ENCODE measurements around the gene IVNS1ABP. TPM values are rescaled to one million over a fixed set of nuclear protein-coding genes. Genes with fewer than 3 reads are reported as not detected.

IVNS1ABP gene
- total RNA-seq, 4 donors from 2014 or later: 20.8 to 39.4 (median 32.8) TPM

DNA sequence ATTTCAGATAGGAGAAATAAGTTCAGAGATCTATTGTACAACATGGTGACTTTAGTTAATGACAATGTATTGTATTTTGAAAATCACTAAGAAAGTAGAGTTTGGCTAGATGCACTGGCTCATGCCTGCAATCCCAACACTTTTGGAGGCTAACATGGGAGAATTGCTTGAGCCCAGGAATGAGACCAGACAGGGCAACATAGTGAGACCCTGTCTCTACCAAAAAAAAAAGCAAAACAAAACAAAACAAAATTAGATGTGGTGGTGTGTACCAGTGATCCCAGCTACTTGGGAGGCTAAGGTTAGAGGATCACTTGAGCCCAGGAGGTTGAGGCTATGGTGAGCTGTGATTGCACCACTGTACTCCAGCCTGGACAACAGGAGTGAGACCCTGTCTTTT, 27.2 kb downstream of the IVNS1ABP start:
- Histone ChIP-seq H3K4me3 (no peak overlapping the region), H3K4me1 (peaks cover 0 to 21% (median 0%) of the 10 kb centered on the region in 3 donors), H3K9me3 (no peaks in the 10 kb centered on the region), H3K36me3 (no peaks in the 10 kb centered on the region), H3K27me3 (no peaks in the 10 kb centered on the region), H3K27ac (no peak overlapping the region)
- TF ChIP-seq EP300 (IDR thresholded peaks at IDR 0.05): no peak
- no peak for TF ChIP-seq POLR2A (IDR thresholded peaks at IDR 0.05)
- TF ChIP-seq POLR2AphosphoS5 (IDR thresholded peaks at IDR 0.05): no peak
- TF ChIP-seq, protein P1, sequence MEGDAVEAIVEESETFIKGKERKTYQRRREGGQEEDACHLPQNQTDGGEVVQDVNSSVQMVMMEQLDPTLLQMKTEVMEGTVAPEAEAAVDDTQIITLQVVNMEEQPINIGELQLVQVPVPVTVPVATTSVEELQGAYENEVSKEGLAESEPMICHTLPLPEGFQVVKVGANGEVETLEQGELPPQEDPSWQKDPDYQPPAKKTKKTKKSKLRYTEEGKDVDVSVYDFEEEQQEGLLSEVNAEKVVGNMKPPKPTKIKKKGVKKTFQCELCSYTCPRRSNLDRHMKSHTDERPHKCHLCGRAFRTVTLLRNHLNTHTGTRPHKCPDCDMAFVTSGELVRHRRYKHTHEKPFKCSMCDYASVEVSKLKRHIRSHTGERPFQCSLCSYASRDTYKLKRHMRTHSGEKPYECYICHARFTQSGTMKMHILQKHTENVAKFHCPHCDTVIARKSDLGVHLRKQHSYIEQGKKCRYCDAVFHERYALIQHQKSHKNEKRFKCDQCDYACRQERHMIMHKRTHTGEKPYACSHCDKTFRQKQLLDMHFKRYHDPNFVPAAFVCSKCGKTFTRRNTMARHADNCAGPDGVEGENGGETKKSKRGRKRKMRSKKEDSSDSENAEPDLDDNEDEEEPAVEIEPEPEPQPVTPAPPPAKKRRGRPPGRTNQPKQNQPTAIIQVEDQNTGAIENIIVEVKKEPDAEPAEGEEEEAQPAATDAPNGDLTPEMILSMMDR (IDR thresholded peaks at IDR 0.05): no peak
- ATAC-seq: no peak

DNA sequence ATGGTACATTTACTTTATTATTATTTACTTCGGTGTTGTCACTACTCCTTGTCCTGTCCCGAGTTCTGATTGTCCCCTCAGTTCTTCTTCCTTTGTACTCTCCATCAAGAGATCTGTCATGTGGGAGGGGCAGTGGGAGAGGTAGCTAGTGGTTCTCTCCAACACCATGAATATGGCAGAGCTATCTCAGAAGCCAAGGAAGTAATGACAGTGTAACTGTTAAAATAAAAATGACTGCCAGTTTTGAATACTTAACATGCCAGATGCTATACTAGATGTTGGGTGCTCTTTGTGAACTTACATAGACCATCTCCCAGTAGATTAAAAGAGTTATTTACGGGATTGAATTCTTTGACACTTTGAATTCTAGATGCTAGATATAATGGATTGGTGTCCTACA, 28.6 kb downstream of the IVNS1ABP start:
- no peak for ATAC-seq
- Histone ChIP-seq H3K4me1 (peaks cover 0 to 20% (median 0%) of the 10 kb centered on the region in 3 donors), H3K27ac (no peak overlapping the region), H3K36me3 (no peaks in the 10 kb centered on the region), H3K9me3 (no peaks in the 10 kb centered on the region), H3K27me3 (no peaks in the 10 kb centered on the region), H3K4me3 (no peak overlapping the region)
- 89 to 100% methylated on average over 3 of the region's 3 CpGs for WGBS, 2 donors (ENCODE audit: low coverage in 1 of 2)
- TF ChIP-seq EP300 (IDR thresholded peaks at IDR 0.05) (no peak), POLR2A (IDR thresholded peaks at IDR 0.05) (no peak), POLR2AphosphoS5 (IDR thresholded peaks at IDR 0.05) (no peak)
- TF ChIP-seq, protein P1 (IDR thresholded peaks at IDR 0.05): no peak

DNA sequence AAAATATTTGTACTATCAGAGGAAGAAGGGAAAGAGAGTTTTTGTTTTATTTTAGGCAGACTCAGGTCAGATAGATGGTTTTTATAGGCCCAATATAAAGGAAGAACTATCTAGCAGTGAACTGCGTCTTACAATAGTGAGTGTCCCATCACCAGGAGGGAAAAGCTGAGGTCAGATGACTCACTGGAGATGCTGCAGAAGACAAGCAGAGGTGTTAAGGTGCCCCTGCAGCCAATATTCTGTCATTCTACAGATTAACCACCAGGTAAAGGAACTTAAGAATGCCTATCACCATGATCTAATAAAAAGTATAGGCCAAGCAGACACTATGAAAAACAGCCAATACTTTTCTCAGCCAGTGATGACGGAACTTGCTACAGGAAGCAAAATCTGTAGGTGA, 29.6 kb downstream of the IVNS1ABP start:
- H3K36me3 ChIP-seq: no peaks in the 10 kb centered on the region
- H3K4me1 ChIP-seq: peaks cover 0 to 10% (median 0%) of the 10 kb centered on the region in 3 donors
- no peaks in the 10 kb centered on the region for H3K27me3 ChIP-seq
- H3K27ac ChIP-seq: no peak overlapping the region
- no peak for ATAC-seq
- H3K9me3 ChIP-seq: no peaks in the 10 kb centered on the region
- WGBS, 2 donors (ENCODE audit: low coverage in 1 of 2): 86 to 95% methylated on average over 2 of the region's 2 CpGs
- no peak overlapping the region for H3K4me3 ChIP-seq
- TF ChIP-seq POLR2AphosphoS5 (IDR thresholded peaks at IDR 0.05): no peak
- TF ChIP-seq POLR2A (IDR thresholded peaks at IDR 0.05): no peak
- TF ChIP-seq, protein P1 (IDR thresholded peaks at IDR 0.05): no peak
- no peak for TF ChIP-seq EP300 (IDR thresholded peaks at IDR 0.05)

DNA sequence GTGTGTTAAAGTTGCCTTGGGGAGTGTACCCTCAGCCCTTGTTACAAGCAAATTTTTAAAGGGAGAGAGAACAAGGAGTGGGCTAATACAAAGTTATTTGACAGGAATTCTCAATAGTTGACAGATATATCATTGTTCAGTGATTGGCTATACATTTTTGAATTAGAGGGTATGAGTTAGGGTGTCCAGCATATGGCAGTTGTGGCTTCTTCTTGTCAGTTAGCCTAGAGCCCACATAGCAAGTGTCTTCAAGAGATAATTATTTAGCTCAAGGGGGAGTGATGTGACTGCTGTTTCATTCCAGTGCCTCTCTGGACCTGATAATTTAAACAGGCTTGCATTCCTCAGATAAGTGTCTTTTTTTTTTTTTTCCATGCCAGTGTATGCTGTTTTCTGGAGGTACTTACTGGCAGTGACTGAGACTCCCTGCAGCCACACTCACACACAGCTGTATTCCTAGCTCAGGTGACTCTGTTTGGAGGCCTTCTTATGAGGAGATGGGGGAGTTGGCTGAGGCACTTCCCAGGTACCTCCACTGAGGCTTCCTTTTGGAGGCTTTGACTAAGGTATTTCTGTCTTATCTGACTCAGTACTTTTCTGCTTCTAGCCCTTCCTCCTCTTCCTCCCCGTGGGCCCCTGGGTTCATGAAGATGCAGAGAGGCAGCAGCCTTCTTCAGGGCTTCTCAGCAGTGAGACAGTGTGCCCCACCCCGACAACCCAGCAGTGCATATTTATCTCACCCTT, 32.3 kb downstream of the IVNS1ABP start:
- TF ChIP-seq POLR2A (IDR thresholded peaks at IDR 0.05): no peak
- TF ChIP-seq, protein P1 (IDR thresholded peaks at IDR 0.05): no peak
- TF ChIP-seq POLR2AphosphoS5 (IDR thresholded peaks at IDR 0.05): no peak
- no peak for TF ChIP-seq EP300 (IDR thresholded peaks at IDR 0.05)
- no peak overlapping the region for H3K27ac ChIP-seq
- H3K4me3 ChIP-seq: no peak overlapping the region
- no peak for ATAC-seq
- 20 to 51% methylated on average over 1 to 2 of the region's 2 CpGs for WGBS, 2 donors (ENCODE audit: low coverage in 1 of 2)
- peaks cover 0 to 8% (median 0%) of the 10 kb centered on the region in 3 donors for H3K4me1 ChIP-seq
- H3K27me3 ChIP-seq: no peaks in the 10 kb centered on the region
- no peaks in the 10 kb centered on the region for H3K9me3 ChIP-seq
- peaks cover 0 to 15% of the 10 kb centered on the region in 2 donors for H3K36me3 ChIP-seq

DNA sequence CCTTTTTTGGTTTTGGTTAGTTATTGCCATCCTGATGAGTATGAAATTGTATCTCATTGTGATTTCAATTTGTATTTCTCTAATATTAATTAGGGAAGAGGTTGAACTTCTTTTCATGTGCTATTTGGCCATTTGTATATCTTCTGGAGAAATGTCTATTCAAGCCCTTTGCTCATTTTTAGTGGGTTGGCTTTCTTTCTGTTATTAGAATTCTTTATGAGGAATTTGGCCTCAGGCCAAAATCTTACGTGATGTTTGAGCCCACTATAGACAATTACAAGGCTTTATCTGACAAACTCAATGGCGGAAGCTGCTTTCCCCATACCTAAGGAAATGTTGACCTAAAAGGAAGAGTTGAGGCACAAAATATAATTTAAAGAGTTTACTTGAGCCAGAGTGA, 32.9 kb downstream of the IVNS1ABP start:
- no peak overlapping the region for H3K27ac ChIP-seq
- H3K27me3 ChIP-seq: no peaks in the 10 kb centered on the region
- WGBS, 2 donors (ENCODE audit: low coverage in 1 of 2): 52 to 65% methylated on average over 2 of the region's 2 CpGs
- no peak for TF ChIP-seq EP300 (IDR thresholded peaks at IDR 0.05)
- TF ChIP-seq POLR2A (IDR thresholded peaks at IDR 0.05): no peak
- TF ChIP-seq POLR2AphosphoS5 (IDR thresholded peaks at IDR 0.05): no peak
- TF ChIP-seq, protein P1 (IDR thresholded peaks at IDR 0.05): no peak
- ATAC-seq: no peak
- H3K9me3 ChIP-seq: no peaks in the 10 kb centered on the region
- peaks cover 0 to 15% of the 10 kb centered on the region in 2 donors for H3K36me3 ChIP-seq
- H3K4me1 ChIP-seq: peaks cover 0 to 8% (median 0%) of the 10 kb centered on the region in 3 donors
- no peak overlapping the region for H3K4me3 ChIP-seq

Measured in gastroesophageal sphincter (tissue), 4 donors.